GM19043 (cell line): ENCODE data around the gene GNA14.
"Not testable (repeated sequence)": the region's sequence is repeated elsewhere in the genome, so short reads cannot be mapped to it uniquely, and the experiment has no call there.

Experiments used
- ATAC-seq: cut with Tn5 transposase; IDR thresholded peaks from one replicate; pipeline ENCODE4 v1.9.1; 2021; ENCODE audit warnings: low read depth; ENCODE audit not compliant: unreplicated experiment

Gene GNA14

GRCh38 chr9:77497322-77498198, 150.6 kb downstream of the GNA14 start:
- no peak for ATAC-seq

- no peak for ATAC-seq
Measured at GRCh38 chr9:77495834-77496671, 152.1 kb downstream of the GNA14 start.

- ATAC-seq, result not testable (repeated sequence)
Measured at GRCh38 chr9:77490279-77490678, 157.8 kb downstream of the GNA14 start.

- ATAC-seq, result not testable (repeated sequence)
Measured at GRCh38 chr9:77489405-77490163, 158.5 kb downstream of the GNA14 start.

GRCh38 chr9:77488439-77489126, 159.5 kb downstream of the GNA14 start:
- no peak for ATAC-seq

- no peak for ATAC-seq
Measured at GRCh38 chr9:77486968-77487367, 161.2 kb downstream of the GNA14 start.

- no peak for ATAC-seq
Measured at GRCh38 chr9:77486463-77486862, 161.7 kb downstream of the GNA14 start.

GRCh38 chr9:77475641-77476473, 172.3 kb downstream of the GNA14 start:
- ATAC-seq, result peak; percentile 95

- no peak for ATAC-seq
Measured at GRCh38 chr9:77474936-77475335, 173.2 kb downstream of the GNA14 start.

GRCh38 chr9:77472646-77473045, 175.5 kb downstream of the GNA14 start:
- no peak for ATAC-seq

GRCh38 chr9:77471572-77471971, 176.6 kb downstream of the GNA14 start:
- no peak for ATAC-seq

- ATAC-seq, result no peak
Measured at GRCh38 chr9:77469515-77470231, 178.4 kb downstream of the GNA14 start.

- ATAC-seq, result no peak
Measured at GRCh38 chr9:77464661-77465060, 183.5 kb downstream of the GNA14 start.

GRCh38 chr9:77463151-77463550, 185.0 kb downstream of the GNA14 start:
- no peak for ATAC-seq

GRCh38 chr9:77462066-77462465, 186.1 kb downstream of the GNA14 start:
- no peak for ATAC-seq

GRCh38 chr9:77460938-77461337, 187.2 kb downstream of the GNA14 start:
- ATAC-seq, result no peak

- peak; percentile 82 for ATAC-seq
Measured at GRCh38 chr9:77457916-77458592, 190.1 kb downstream of the GNA14 start.

GRCh38 chr9:77456829-77457437, 191.2 kb downstream of the GNA14 start:
- ATAC-seq, result peak; percentile 76
